Raji (cell line): Measurements from ENCODE around the gene EML4.

Experiments used
- POLR2A ChIP-seq: IDR thresholded peaks from 2 replicates; pipeline ENCODE4 v1.6.1; 2011; ENCODE audit warnings: low read depth, low read length, control low read depth; ENCODE audit not compliant: insufficient read depth

EML4 gene

DNA sequence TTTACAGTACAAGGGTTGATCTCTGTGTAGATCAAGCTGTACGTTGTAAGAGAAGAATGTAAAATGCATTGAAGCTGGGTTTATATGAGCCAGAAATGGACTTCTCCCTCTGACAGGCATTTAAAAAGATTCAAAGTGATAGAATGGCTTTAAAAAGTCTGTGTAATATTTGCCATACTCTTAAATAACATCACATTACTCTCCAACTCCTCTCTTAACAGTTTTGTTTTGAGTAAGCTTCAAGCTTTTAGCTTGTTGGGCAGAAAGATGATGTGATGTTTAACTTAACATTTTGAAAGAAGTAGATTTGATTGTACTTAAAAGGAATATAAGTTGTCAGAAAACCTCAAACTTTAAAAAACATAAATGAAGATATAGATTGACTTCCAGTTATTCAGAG is 119.7 kb downstream of the EML4 start:
- no peak for TF ChIP-seq POLR2A

DNA sequence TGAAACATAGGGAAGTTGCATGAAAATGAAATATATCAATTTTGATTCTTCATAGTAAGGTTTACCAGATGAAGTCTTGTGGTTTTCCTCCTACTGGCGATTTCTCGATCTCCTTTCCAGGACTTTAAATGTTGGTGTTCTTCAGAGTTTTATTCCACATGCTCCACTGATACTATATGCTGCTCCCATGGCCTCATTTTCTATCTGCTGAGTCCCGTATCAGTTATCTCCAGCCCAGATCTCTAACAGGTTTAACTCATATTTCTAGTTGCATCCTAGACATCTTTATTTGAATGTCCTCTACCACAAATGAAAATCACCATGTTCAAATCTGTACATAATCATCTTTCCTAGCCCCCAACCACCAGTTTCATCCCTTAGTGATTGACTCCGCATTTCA is 120.1 kb downstream of the EML4 start:
- TF ChIP-seq POLR2A: no peak

DNA sequence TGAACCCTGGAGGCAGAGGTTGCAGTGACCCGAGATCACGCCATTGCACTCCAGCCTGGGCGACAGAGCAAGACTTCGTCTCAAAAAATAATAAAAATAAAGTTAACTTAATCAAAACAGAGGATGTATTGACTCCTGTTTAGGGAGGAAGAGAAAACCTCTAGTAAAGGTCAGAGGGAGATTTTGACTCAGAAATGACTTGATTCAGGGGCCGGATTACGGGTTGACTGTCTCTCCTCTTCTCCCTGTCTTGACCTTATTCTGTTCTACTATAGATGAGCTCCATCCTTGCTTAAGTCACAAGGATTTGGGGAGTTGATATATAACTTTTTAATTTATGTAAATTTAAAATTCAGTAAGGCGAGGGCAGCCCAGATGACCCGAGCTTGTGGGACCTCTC is 120.9 kb downstream of the EML4 start:
- no peak for TF ChIP-seq POLR2A

DNA sequence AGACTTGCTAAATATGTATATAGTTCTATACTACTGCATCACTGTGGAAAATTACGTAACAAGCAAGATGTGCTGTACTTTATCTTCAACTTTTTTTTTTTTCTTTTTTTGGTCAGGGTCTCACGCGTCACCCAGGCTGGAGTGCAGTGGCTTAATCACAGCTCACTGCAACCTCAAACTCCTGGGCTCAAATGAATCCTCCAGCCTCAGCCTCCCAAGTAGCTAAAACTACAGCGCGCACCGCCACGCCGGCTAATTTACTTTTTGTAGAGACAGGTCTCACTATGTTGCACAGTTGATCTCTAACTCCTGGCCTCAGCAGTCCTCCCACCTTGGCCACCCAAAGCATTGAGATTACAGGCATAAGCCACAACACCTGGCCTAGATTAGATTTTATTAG is 123.9 kb downstream of the EML4 start:
- no peak for TF ChIP-seq POLR2A

DNA sequence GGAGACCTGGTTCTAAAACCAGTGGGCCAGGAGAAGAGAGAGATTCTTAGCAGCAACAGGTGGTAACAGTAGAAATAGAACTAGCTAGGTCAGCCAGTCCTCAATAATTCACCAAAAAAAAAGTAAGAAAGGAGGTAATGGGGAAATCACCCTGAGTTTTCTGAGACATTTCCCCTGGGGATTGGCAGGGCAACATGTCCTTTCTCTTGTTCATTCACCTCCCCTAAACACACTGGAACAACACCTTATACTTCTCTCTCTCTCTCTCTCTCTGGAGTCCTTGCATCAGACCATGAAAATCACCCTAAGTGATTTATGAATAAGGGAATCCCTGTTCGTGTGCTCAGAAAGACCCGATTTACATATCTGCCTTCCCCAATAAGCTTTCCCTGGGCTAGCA is 127.1 kb downstream of the EML4 start:
- TF ChIP-seq POLR2A: peak; percentile 49; the same call in 1 of the 2 replicates

DNA sequence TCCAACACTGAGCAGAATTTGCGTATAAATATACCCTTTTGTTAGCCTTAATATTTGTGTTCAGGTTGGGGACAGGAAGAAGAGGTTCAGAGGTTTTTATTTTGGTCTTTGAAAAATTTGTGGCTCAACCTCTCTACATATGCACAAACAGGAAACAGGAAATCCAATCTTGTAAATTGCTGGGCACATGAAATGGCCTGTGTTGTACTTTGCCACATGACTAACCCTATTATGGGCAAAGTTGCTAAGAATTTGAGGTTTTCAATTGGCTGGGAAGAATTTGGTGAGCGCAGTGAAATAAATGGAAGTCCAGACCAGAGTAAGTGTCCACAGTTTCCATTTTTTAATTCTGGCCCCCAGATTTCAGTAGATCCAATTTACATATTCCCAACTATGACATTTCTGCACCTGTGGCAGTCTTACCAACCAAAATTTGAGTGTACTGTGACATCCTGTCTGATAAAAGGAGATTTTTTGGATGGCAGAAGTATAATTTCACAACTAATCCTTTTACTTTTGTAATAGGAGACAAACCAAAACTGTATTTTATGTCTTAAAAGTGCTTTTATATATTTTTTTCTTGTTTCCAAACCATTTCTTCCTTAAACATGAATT is 128.3 kb downstream of the EML4 start:
- TF ChIP-seq POLR2A: no peak

DNA sequence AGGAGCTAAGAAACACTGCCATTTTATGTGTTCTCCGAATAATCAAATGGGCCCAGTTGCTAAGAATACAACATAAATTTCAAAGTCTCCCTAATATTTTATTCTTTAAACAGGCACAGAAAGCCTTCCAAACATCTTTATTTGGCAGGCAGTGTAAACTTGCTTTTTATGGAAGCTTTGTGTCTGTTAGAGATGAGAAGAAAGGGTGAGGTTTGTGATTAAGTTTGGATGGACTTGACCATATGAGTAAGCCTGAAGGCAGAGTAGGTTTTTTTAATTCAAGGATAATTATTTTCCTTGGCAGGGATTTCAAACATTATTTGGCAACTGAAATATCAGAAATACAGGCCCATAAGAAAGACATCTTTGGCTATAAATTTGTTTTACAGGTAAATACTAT is 129.0 kb downstream of the EML4 start:
- TF ChIP-seq POLR2A: no peak

DNA sequence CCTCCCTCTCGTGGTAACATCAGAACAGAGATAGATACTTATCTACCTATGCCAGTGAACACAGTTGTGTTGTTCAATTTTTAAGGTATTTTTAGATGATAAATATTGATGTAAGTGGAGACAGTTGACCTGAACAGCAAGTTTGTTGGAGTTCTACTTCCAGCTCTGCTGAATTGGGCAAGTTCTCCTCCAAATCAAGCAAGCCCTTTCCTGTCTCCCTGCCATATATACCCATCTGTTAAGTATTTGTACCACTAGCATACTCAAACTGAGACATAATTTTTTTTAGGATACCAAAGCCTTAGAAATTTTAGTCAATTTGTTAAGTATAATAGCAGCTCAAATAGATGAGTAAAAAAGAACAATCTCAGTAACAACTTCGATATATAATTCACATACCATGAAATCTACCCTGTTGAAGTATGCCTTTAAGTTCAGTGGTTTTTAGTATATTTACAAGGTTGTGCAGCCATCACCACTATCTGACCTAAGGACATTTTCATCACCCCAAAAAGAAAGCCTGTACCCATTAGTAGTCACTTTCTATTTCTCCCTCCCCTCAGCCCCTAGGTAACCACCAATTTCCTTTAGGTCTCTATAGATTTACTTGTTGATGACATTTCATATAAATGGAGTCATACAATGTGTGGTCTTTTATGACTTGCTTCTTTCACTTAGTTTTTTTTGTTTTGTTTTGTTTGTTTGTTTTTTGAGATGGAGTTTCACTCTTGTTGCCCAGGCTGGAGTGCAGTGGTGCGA is 130.0 kb downstream of the EML4 start:
- no peak for TF ChIP-seq POLR2A

DNA sequence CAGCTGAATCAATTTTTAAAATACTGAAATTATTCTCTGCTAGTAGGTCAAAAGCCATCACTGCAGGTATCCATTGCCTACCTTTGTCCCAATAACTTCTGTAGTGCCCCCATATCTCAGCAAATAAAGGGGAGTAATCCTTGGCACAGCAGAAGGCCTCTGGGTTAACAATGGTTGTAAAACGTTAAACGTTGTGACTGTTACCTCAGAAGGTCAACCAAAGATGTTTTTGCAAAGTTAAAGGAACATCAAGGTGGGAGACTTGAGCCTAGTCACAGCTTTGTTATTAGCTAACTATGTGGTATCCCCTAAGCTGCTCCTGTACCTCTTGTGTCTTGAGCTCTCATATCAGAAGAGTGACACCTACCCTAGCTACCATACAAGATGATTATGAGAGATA is 131.4 kb downstream of the EML4 start:
- TF ChIP-seq POLR2A: no peak

DNA sequence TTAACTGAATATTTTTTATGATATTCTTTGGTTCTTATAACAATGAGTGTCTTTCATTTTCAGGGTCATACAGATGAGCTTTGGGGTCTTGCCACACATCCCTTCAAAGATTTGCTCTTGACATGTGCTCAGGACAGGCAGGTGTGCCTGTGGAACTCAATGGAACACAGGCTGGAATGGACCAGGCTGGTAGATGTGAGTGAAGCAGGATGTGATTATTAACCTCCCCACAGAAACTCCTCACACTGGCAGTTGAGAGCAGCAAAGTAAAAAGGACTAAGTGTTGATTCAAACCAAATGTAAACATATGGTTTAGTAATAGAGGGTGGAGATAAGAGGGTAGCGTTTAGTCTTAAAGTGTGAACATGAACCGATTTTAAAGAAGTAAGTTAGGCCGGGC is 134.1 kb downstream of the EML4 start:
- TF ChIP-seq POLR2A: no peak

DNA sequence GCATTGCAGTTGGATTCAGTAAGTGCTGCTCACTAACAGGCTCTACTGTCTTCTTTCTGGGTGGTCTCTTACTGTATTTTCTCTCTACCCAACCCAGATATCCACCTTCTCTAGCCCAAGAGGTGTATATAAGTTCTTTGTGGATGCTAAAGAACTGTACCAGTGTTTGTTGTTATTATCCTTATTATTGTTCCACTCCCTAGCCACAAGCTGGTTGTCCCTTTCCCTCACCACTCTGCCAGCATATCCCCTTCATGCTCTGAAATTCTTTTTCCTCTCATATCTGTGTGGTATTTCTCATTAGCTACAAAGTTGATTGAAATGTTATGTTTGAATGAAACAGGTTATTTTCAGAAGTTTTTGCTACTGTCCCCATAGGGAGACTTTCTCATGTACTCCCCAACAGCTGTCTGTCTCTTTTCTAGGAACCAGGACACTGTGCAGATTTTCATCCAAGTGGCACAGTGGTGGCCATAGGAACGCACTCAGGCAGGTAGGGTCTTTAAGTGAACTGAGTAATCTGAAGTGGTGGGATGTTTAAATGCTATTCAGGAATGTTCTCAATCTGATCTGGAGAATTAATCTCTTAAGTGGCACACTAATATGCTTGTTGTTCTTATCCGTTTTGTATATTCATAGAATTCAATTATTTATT is 135.0 kb downstream of the EML4 start:
- TF ChIP-seq POLR2A: no peak

DNA sequence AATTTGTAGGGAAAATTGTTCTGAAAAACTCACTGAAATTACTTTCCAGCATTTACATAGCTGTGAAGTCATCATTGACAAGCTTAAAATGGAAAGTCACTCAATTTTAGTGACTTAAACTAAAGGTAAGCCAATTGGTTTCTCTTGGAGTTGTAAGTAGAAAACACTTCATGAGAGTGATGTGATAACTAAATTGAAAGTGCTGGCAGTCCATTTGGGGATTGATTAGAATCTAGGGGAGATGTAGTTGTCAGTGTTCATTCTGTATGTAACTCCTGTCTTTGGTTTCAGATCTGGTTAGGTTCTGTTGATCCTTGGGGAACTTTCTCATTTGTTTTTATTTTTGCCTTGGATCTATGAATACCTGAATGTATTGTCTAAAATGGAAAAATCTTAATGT is 138.0 kb downstream of the EML4 start:
- no peak for TF ChIP-seq POLR2A

DNA sequence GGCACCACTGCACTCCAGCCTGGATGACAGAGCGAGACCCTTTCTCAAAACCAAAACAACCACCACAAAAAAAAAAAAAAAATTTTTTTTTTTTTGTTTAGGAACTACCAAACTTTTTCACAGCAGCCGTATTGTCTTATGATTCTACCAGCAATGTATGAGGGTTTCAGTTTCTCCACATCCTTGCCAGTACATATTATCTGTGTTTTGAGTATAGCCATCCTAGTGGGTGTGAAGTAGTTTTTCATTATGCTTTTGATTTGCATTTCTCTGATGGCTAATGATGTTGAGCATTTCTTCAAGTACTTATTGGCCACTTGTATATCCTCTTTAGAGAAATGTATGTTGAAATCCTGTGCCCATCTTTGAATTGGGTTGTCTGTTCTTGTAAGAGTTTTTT is 140.2 kb downstream of the EML4 start:
- no peak for TF ChIP-seq POLR2A

DNA sequence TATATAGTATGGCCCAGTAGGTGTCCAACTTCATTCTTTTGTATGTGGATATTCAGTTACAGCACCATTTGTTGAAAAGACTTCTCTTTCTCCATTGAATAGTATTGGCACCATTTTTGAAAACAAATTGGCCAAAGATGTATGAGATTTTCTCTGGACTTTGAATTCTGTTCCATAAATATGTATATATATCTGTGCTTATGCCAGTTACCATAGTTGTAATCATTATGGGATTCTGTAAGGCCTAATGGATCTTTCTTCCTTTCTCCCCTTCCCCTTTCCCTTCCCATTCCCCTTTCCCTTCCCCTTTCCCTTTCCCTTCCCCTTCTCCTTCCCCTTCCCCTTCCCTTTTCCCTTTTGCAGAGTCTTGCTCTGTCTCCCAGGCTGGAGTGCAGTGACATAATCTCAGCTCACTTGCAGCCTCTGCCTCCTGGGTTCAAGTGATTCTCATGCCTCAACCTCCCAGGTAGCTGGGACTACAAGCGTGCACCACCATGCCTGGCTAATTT is 140.9 kb downstream of the EML4 start:
- no peak for TF ChIP-seq POLR2A

DNA sequence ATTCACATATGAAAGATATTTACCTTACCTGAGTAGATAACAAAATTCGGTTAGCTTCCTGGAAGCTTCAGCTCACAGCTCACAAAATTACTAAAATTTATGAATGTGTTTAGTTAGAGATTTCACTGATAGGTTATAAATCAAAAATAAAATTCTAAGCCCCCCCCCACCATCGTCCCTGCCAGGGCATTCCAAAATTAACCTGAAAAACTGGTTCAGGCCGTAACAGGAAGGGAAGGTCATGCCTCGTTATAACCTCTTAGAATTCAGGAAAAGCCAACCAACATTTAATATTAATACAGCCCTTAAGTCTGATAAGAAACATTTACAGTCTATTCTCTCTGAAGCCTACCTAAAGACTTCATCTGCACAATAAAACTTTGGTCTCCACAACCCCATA is 143.0 kb downstream of the EML4 start:
- TF ChIP-seq POLR2A: no peak

DNA sequence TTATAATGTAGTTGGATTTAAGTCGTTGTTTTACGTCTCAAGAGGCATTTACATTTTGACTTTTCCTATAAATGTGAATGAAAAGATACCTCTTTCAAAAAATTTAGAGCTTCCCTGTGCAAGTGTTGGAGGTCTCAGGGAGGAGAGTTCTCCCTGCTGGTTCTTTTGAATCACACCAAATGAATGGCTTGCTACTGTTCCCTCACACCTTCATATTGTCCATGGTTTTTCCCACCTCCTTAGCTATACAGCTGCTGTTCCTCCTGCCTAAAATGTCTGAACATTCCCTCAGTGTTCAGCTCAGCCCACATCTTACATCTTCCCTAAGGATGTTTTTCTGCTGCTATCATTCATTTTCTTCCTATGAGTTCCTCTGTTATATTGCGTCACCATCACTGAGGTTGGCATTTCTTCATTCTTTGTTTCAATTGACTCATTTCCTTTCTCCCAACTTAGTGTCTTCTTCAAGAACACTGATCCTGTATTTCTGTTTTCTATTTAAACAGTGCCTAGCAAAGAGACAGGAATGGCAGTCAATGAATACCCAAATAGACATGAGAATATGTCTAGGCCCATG is 145.8 kb downstream of the EML4 start:
- TF ChIP-seq POLR2A: no peak
